Thoracic aorta (tissue), 2 donors: ENCODE results near the gene RPL26. TPM values are rescaled to one million over a fixed set of nuclear protein-coding genes. Genes with fewer than 3 reads are reported as not detected.
"Not testable (repeated sequence)": the region's sequence is repeated elsewhere in the genome, so short reads cannot be mapped to it uniquely, and the experiment has no call there.

Experiments used
- ATAC-seq: fragments of 150-250 bp; one replicate; pipeline ENCODE4 v1.8.0; 2017; ENCODE audit warnings: low read depth; ENCODE audit not compliant: insufficient number of reproducible peaks, low FRiP score
- DNase-seq: peaks from one replicate; pipeline ENCODE4 v3.0.0-alpha.2; 2020; ENCODE audit warnings: low spot score
- H3K27ac ChIP-seq, 2 donors: fragments of 200-600 bp; sonication (generic); 1 replicate in 1 of 2; 2 replicates in 1 of 2; pipeline ENCODE4 v1.5.1; 2016; ENCODE audit warnings: mild to moderate bottlenecking in 2 of 2, moderate library complexity in 2 of 2
- H3K27me3 ChIP-seq: fragments of 200-600 bp; sonication (generic); replicated peaks from 2 replicates; pipeline ENCODE4 v1.6.0; 2016; ENCODE audit warnings: mild to moderate bottlenecking; ENCODE audit not compliant: insufficient read depth
- H3K36me3 ChIP-seq: fragments of 200-600 bp; sonication (generic); one replicate; pipeline ENCODE4 v1.5.1; 2016
- H3K4me1 ChIP-seq, 2 donors: fragments of 200-600 bp; sonication (generic); 1 replicate in 1 of 2; 2 replicates in 1 of 2; pipeline versions ENCODE4 v1.5.1 to v1.6.0; 2016; ENCODE audit warnings: low read depth in 2 of 2, mild to moderate bottlenecking in 1 of 2; ENCODE audit not compliant: control insufficient read depth in 1 of 2
- H3K4me3 ChIP-seq: fragments of 200-600 bp; sonication (generic); 2 replicates; pipeline ENCODE4 v1.5.1; 2016; ENCODE audit warnings: mild to moderate bottlenecking
- H3K9me3 ChIP-seq: fragments of 200-600 bp; sonication (generic); 2 replicates; pipeline ENCODE4 v1.5.1; 2016
- CTCF ChIP-seq: fragments of 200-600 bp; sonication (generic); IDR thresholded peaks from one replicate; pipeline ENCODE4 v1.5.1; 2019; ENCODE audit warnings: antibody characterized with exemption
- total RNA-seq, 2 donors: library from RNA; depleted of rRNA; stranded (reverse); fragments of >200 nt; gene quantifications; one replicate each; pipeline versions ENCODE4 v1.1.0 to v1.2.3, GENCODE V29; 2016

RPL26 gene
- total RNA-seq, 2 donors from 2014 or later: 1,235 to 1,884 TPM

- H3K4me1 ChIP-seq: no peaks in the 10 kb centered on the region
- no peak for DNase-seq
- no peak for TF ChIP-seq CTCF
- no peaks in the 10 kb centered on the region for H3K27me3 ChIP-seq
- no peak within 1 kb of the TSS for H3K27ac ChIP-seq
- H3K9me3 ChIP-seq: no peaks in the 10 kb centered on the region
- H3K36me3 ChIP-seq: no peaks in the 10 kb centered on the region
- ATAC-seq: no peak
- H3K4me3 ChIP-seq: no peak within 1 kb of the TSS
Measured at GRCh38 chr17:8397636-8398035, 14.6 kb upstream of the RPL26 start, which contains the start of gene RNF222. Gene RNF222, minus strand, starts transcription at chr17:8397827. Its CDS starts 4,366 bp downstream, at chr17:8393461.

GRCh38 chr17:8394497-8394896 is 11.5 kb upstream of the RPL26 start:
- H3K27ac ChIP-seq, ATAC-seq, H3K9me3 ChIP-seq, H3K36me3 ChIP-seq, H3K4me3 ChIP-seq, DNase-seq, H3K27me3 ChIP-seq, H3K4me1 ChIP-seq: not testable (repeated sequence)

- no peak overlapping the region for H3K4me3 ChIP-seq
- H3K4me1 ChIP-seq: no peaks in the 10 kb centered on the region
- no peaks in the 10 kb centered on the region for H3K9me3 ChIP-seq
- no peak for TF ChIP-seq CTCF
- no peak overlapping the region for H3K27ac ChIP-seq
- no peaks in the 10 kb centered on the region for H3K36me3 ChIP-seq
- no peak for ATAC-seq
- no peaks in the 10 kb centered on the region for H3K27me3 ChIP-seq
- no peak for DNase-seq
Measured at GRCh38 chr17:8393470-8394231, 10.7 kb upstream of the RPL26 start.

GRCh38 chr17:8392674-8393469 is 9.9 kb upstream of the RPL26 start:
- no peak overlapping the region for H3K27ac ChIP-seq
- ATAC-seq (no peak), DNase-seq (no peak)
- no peaks in the 10 kb centered on the region for H3K9me3 ChIP-seq
- H3K4me3 ChIP-seq: no peak overlapping the region
- H3K4me1 ChIP-seq: no peaks in the 10 kb centered on the region
- no peak for TF ChIP-seq CTCF
- no peaks in the 10 kb centered on the region for H3K36me3 ChIP-seq
- H3K27me3 ChIP-seq: no peaks in the 10 kb centered on the region

GRCh38 chr17:8392274-8392673 is 9.3 kb upstream of the RPL26 start:
- Histone ChIP-seq H3K4me1 (no peaks in the 10 kb centered on the region), H3K4me3 (no peak overlapping the region), H3K9me3 (no peaks in the 10 kb centered on the region), H3K27ac (no peak overlapping the region), H3K36me3 (no peaks in the 10 kb centered on the region), H3K27me3 (no peaks in the 10 kb centered on the region)
- ATAC-seq: no peak
- no peak for TF ChIP-seq CTCF
- DNase-seq: no peak
